Endothelial cell of umbilical vein (primary cell): ENCODE measurements around the gene BRSK1. TPM values are rescaled to one million over a fixed set of nuclear protein-coding genes. Genes with fewer than 3 reads are reported as not detected.

ENCODE experiments used
- BruUV-seq: library from RNA; stranded (reverse); fragments of 400-500 nt; replicated peaks from 2 replicates; lab custom pipeline; 2021; lab: Mats Ljungman, UMichigan
- CTCF ChIA-PET: fragments of 300-600, 350-600 bp; sonication (Branson Sonifier 250); formaldehyde crosslinking; loops from one replicate; lab custom pipeline; 2021; ENCODE audit warnings: antibody characterized with exemption, inconsistent platforms; lab: Charles Lee
- POLR2A ChIA-PET: fragments of 300-600, 350-600 bp; sonication (Branson Sonifier 250); formaldehyde crosslinking; loops from one replicate; lab custom pipeline; 2021; ENCODE audit warnings: antibody characterized with exemption, inconsistent platforms; lab: Charles Lee
- DNase-seq: peaks from one replicate; pipeline ENCODE4 v3.0.0-alpha.2; 2011; ENCODE audit warnings: low read depth, low spot score
- FAIRE-seq: peaks from 2 replicates; lab custom pipeline; 2011; peaks lifted over from hg19 to GRCh38; lab: Jason Lieb, UNC
- H2AFZ ChIP-seq: 2 replicates; pipeline ENCODE4 v1.6.0; 2012; ENCODE audit warnings: low read depth, low read length, control low read depth, inconsistent platforms
- H3K27ac ChIP-seq: 2 replicates; pipeline ENCODE4 v1.5.1; 2011; ENCODE audit warnings: low read depth, mild to moderate bottlenecking, control low read depth, low read length, moderate library complexity; ENCODE audit not compliant: insufficient read depth
- H3K27me3 ChIP-seq, 2 experiments: 2 replicates each; pipeline versions ENCODE4 v1.6.0 to v1.6.1; 2011; ENCODE audit warnings: low read length in 2 of 2, mixed read lengths in 1 of 2; ENCODE audit not compliant: control insufficient read depth in 2 of 2, insufficient read depth in 2 of 2
- H3K36me3 ChIP-seq, 2 experiments: 2 replicates in 1 of 2; 3 replicates in 1 of 2; pipeline ENCODE4 v1.5.1; 2011; ENCODE audit warnings: low read length in 2 of 2, mild to moderate bottlenecking in 1 of 2, moderate library complexity in 1 of 2; ENCODE audit not compliant: control insufficient read depth in 2 of 2, insufficient read depth in 2 of 2; ENCODE audit errors: extremely low read depth in 1 of 2
- H3K4me1 ChIP-seq: 3 replicates; pipeline ENCODE4 v1.5.1; 2011; ENCODE audit warnings: mild to moderate bottlenecking, low read length; ENCODE audit not compliant: control insufficient read depth, insufficient read depth; ENCODE audit errors: extremely low read depth
- H3K4me2 ChIP-seq: 2 replicates; pipeline ENCODE4 v1.6.1; 2011; ENCODE audit warnings: low read length, control low read depth, mixed read lengths; ENCODE audit not compliant: insufficient read depth
- H3K4me3 ChIP-seq, 3 experiments: fragments of 200-600 bp in 1 of 3; sonication (generic), shearing (Covaris generic) in 1 of 3; replicated peaks in 1 of 3; 2 replicates each; pipeline ENCODE4 v1.5.1; 2011 to 2016; ENCODE audit warnings: control low read depth in 3 of 3, low read length in 3 of 3, mild to moderate bottlenecking in 2 of 3, inconsistent platforms in 1 of 3, low read depth in 1 of 3, moderate library complexity in 1 of 3; ENCODE audit not compliant: insufficient read depth in 1 of 3
- H3K79me2 ChIP-seq: 2 replicates; pipeline ENCODE4 v1.6.0; 2012; ENCODE audit warnings: low read length, inconsistent platforms; ENCODE audit not compliant: control insufficient read depth, insufficient read depth
- H3K9ac ChIP-seq: replicated peaks from 2 replicates; pipeline ENCODE3; 2011; ENCODE audit warnings: low read length, control low read depth; ENCODE audit not compliant: insufficient read depth; ENCODE audit errors: extremely low read depth
- H3K9me1 ChIP-seq: replicated peaks from 3 replicates; pipeline ENCODE4 v1.6.0; 2011; ENCODE audit warnings: mild to moderate bottlenecking, low read length; ENCODE audit not compliant: control insufficient read depth, insufficient read depth; ENCODE audit errors: extremely low read depth
- H3K9me3 ChIP-seq: replicated peaks from 2 replicates; pipeline ENCODE4 v1.5.1; 2012; ENCODE audit warnings: low read length, inconsistent platforms; ENCODE audit not compliant: control insufficient read depth, insufficient read depth
- H4K20me1 ChIP-seq: replicated peaks from 2 replicates; pipeline ENCODE3; 2011; ENCODE audit warnings: mild to moderate bottlenecking, low read length; ENCODE audit not compliant: control insufficient read depth, insufficient read depth; ENCODE audit errors: extremely low read depth
- EZH2 ChIP-seq: IDR thresholded peaks from 2 replicates; pipeline ENCODE4 v1.6.1; 2012; ENCODE audit warnings: borderline replicate concordance, low read depth, mild to moderate bottlenecking, moderate library complexity, low read length, inconsistent platforms; ENCODE audit not compliant: severe bottlenecking
- FOS ChIP-seq: IDR thresholded peaks from 2 replicates; pipeline ENCODE4 v1.6.1; 2011; ENCODE audit warnings: mild to moderate bottlenecking, low read length, moderate library complexity, borderline replicate concordance; ENCODE audit not compliant: insufficient read depth
- GATA2 ChIP-seq: IDR thresholded peaks from 2 replicates; pipeline ENCODE4 v1.7.0; 2011; ENCODE audit warnings: low read depth, mild to moderate bottlenecking, moderate library complexity, mixed read lengths, low read length; ENCODE audit not compliant: insufficient read length, insufficient read depth
- JUN ChIP-seq: IDR thresholded peaks from 2 replicates; pipeline ENCODE4 v1.6.1; 2011; ENCODE audit warnings: borderline replicate concordance, low read depth; ENCODE audit not compliant: insufficient read length, insufficient read depth
- MYC ChIP-seq: IDR thresholded peaks from one replicate; pipeline ENCODE4 v1.6.1; 2011; ENCODE audit warnings: mild to moderate bottlenecking, low read depth, low read length
- POLR2A ChIP-seq: IDR thresholded peaks from 2 replicates; pipeline ENCODE4 v1.6.1; 2012; ENCODE audit warnings: low read depth, mild to moderate bottlenecking, control low read depth, low read length
- POLR2AphosphoS5 ChIP-seq: IDR thresholded peaks from 2 replicates; pipeline ENCODE4 v1.6.1; 2012; ENCODE audit warnings: low read depth, mild to moderate bottlenecking, control low read depth, low read length, moderate library complexity; ENCODE audit not compliant: insufficient read depth
- dilution Hi-C: fragments of 300-500 bp; cut with MboI; formaldehyde crosslinking; loops from one replicate; pipeline ENCODE4 v1.15.0; 2019; ENCODE audit warnings: low sequenced_read_pairs; ENCODE audit not compliant: extremely low pct_ligation_motif_present
- intact Hi-C: fragments of 100-400 bp; cut with micrococcal nuclease; formaldehyde crosslinking; loops from one replicate; pipeline ENCODE4 v1.10.0; 2022
- polyA plus RNA-seq, 4 experiments: library from polyadenylated mRNA; depleted of rRNA in 3 of 4; stranded (reverse) in 3 of 4; unstranded in 1 of 4; fragments of >200 nt; gene quantifications; 2 replicates each; pipeline versions ENCODE4 v1.2.1 to v1.2.3, GENCODE V29; 2011 to 2012; ENCODE audit warnings: missing spikeins in 1 of 4
- total RNA-seq: library from RNA; stranded (reverse); gene quantifications from 2 replicates; pipeline ENCODE4 v1.2.3, GENCODE V29; 2021
- TF ChIP-seq, protein P1 (sequence below), 2 donors: IDR thresholded peaks; 1 replicate in 1 of 2; 2 replicates in 1 of 2; pipeline ENCODE4 v1.5.1; 2011; ENCODE audit warnings: low read length in 2 of 2, mild to moderate bottlenecking in 2 of 2, moderate library complexity in 2 of 2, control low read depth in 1 of 2, inconsistent platforms in 1 of 2, low read depth in 1 of 2; ENCODE audit not compliant: insufficient read depth in 1 of 2; ENCODE audit errors: extremely low read depth in 1 of 2
- TF ChIP-seq, protein P2 (sequence below): IDR thresholded peaks from 2 replicates; pipeline ENCODE4 v1.6.1; 2011; ENCODE audit not compliant: insufficient read depth, insufficient read length

Gene BRSK1
- total and polyA plus RNA-seq, 2 donors (not counting 3 experiments of a cell fraction or from before 2014, with no cell fraction given): 0.33 to 0.44 TPM

DNA sequence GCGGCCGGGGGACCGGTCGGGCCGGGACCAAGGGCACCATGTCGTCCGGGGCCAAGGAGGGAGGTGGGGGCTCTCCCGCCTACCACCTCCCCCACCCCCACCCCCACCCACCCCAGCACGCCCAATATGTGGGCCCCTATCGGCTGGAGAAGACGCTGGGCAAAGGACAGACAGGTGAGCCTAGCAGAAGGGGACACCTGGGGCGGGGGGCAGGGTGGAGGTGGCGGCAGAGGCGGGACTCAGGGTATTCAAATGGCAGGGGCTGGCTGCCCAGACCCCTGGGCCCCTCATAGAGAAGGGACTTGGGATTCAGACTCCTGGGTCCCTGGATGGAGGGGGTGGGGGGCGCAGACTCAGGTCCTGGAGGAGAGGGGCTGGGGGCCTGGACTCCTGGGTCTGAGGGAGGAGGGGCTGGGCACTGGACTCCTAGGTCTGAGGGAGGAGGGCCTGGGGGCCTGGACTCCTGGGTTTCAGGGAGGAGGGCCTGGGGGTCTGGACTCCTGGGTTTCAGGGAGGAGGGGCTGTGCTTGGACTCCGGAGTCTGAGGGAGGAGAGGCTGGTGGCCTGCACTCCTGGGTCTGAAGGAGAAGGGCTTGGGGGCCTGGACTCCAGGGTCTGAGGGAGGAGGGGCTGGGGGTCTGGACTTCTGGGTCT lies 735 bp downstream of the BRSK1 start:
- DNase-seq: no peak
- ChIA-PET POLR2A (no interaction called here), CTCF (no interaction called here)
- Histone ChIP-seq H3K79me2 (no peaks in the 10 kb centered on the region), H3K4me1 (no peaks in the 10 kb centered on the region), H3K4me3 (no peak overlapping the region), H3K4me2 (no peak overlapping the region), H2AFZ (no peak overlapping the region), H4K20me1 (no peaks in the 10 kb centered on the region), H3K27me3 (peaks cover 5 to 6% of the 10 kb centered on the region in 2 experiments), H3K36me3 (no peaks in the 10 kb centered on the region), H3K27ac (no peak overlapping the region), H3K9me1 (no peaks in the 10 kb centered on the region), H3K9ac (no peak overlapping the region), H3K9me3 (no peaks in the 10 kb centered on the region)
- no TSS peak for BruUV-seq
- intact Hi-C loops (no loop called here), dilution Hi-C loops (no loop called here)
- no peak for FAIRE-seq
- TF ChIP-seq MYC (no peak), FOS (no peak), EZH2 (no peak), POLR2AphosphoS5 (no peak), JUN (no peak), GATA2 (no peak), POLR2A (no peak)
- TF ChIP-seq, protein P1, sequence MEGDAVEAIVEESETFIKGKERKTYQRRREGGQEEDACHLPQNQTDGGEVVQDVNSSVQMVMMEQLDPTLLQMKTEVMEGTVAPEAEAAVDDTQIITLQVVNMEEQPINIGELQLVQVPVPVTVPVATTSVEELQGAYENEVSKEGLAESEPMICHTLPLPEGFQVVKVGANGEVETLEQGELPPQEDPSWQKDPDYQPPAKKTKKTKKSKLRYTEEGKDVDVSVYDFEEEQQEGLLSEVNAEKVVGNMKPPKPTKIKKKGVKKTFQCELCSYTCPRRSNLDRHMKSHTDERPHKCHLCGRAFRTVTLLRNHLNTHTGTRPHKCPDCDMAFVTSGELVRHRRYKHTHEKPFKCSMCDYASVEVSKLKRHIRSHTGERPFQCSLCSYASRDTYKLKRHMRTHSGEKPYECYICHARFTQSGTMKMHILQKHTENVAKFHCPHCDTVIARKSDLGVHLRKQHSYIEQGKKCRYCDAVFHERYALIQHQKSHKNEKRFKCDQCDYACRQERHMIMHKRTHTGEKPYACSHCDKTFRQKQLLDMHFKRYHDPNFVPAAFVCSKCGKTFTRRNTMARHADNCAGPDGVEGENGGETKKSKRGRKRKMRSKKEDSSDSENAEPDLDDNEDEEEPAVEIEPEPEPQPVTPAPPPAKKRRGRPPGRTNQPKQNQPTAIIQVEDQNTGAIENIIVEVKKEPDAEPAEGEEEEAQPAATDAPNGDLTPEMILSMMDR (IDR thresholded peaks at IDR 0.05; ENCODE audit: extremely low read depth in 1 of 2, insufficient read depth in 1 of 2, low read depth in 1 of 2, low read length in 2 of 2): no peak
- TF ChIP-seq, protein P2, sequence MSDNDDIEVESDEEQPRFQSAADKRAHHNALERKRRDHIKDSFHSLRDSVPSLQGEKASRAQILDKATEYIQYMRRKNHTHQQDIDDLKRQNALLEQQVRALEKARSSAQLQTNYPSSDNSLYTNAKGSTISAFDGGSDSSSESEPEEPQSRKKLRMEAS: no peak
